HPDE6-E6E7 (cell line): ENCODE results near the gene FAM83G.

ENCODE experiments used
- DNase-seq: peaks from one replicate; pipeline ENCODE4 v3.0.0; 2011; ENCODE audit warnings: missing footprints; ENCODE audit errors: extremely low spot score

The FAM83G gene

GRCh38 chr17:18920911-18921441 lies 83.6 kb downstream of the FAM83G start:
- DNase-seq = peak; percentile 49

GRCh38 chr17:18919963-18920362 lies 84.6 kb downstream of the FAM83G start:
- DNase-seq = no peak
